Limb (tissue), 2 donors: ENCODE data around the gene CCDC40.
"Not testable (repeated sequence)": the region's sequence is repeated elsewhere in the genome, so short reads cannot be mapped to it uniquely, and the experiment has no call there.

Experiments
- DNase-seq, 2 donors: peaks; one replicate each; pipeline ENCODE4 v3.0.0-alpha.2; 2016; ENCODE audit errors: extremely low spot score in 2 of 2

Gene CCDC40

DNA sequence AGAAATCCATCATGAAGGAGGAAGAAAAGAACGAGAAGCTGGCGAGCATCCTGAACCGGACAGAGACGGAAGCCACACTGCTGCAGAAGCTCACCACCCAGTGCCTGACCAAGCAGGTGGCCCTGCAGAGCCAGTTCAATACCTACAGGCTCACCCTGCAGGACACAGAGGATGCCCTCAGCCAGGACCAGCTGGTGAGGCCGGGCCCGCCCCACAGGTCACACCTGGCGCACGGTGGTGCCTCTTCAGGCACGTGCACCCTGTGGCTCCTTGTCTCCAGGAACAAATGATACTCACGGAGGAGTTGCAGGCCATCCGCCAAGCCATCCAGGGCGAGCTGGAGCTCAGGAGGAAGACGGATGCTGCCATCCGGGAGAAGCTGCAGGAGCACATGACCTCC lies 45.2 kb downstream of the CCDC40 start:
- no peak for DNase-seq

DNA sequence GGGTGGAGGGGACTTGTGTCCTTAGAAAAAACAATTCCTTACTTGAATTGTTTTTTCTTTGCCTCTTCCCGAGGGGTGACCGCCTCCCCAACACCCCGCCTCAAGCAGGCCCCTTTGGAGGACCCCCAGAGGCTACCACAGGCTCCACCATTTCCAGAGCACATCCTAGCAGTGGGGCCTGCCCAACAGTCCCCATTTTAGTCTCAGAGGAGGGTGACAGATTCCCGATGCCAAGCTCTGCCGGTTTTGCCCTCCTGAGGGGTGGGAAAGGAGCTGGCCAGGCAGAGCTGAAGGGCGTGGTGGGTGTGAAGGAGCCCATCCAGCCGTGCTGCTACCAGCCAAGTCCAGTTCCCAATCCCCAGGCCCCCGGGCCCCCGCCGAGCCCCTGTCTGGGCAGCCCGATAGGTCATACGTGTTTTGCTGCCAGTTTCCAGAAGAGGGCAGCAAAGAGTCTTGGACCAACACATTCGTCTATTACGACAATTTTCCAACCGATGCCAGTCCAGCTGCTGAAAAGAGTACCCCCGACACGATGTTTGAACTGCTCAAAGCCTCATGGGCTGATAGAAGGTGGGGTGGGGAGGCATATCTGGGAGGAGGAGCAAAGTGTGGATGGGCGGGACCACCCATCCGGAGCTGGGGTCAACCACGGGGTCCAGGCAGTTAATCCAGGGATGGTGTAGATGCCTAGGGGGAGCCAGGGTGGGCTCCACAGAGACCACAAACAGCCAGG lies 46.1 kb downstream of the CCDC40 start:
- DNase-seq = peak; percentile 76 to 82

DNA sequence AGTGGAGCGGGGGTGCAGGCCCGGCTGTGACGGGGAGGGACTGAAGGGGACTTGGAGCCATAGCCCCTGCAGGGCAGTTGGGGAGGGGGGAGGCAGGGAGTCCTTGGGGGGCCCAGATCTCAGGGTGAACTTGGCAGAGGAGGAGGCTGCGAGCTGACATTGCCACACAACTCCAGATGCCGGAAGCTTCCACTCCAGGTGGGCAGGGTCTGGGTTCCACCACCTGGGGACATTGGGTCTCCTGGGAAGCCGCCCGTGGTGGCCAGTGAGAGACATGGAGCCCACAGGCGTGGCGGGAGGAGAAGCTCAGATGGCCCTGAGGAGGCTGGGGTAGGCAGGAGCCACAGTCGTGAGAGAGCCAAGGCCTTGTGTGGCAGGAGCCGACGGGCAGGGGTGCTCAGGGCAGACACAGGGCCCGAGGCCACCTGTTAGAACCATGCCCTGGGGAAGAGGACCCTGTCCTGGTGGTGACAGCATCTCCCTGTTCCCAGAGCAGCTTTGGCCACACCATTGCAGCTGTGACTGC lies 46.8 kb downstream of the CCDC40 start:
- DNase-seq = no peak

DNA sequence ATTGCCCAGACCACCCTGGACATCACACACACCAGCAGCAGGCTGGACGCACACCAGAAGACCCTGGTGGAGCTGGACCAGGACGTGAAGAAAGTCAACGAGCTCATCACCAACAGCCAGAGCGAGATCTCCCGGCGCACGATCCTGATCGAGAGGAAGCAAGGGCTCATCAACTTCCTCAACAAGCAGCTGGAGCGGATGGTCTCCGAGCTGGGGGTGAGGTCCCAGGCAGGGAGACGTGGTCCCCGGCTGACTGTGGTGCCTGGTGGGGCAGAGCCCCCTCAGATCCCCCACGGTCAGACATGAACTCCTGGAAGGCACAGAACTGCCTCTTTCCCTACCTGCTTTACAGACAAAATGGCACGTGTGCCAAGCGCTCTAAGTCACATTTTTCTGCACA lies 48.3 kb downstream of the CCDC40 start:
- no peak for DNase-seq

DNA sequence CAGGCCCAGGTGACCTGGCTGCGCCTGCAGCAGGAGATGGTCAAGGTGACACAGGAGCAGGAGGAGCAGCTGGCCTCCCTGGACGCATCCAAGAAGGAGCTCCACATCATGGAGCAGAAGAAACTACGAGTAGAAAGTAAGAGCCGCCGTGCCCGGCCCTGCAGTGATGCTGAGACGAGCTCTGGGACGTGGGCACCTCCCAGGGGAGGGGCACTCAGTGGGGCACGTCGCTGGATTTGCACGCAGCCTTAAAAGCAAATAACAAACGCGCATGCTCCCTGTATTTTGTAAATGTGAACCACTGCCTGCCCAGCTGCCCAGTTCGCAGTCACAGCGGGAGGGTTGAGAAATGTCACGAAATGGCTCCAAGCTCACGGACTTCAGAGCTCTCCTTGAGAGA lies 49.6 kb downstream of the CCDC40 start:
- no peak for DNase-seq

DNA sequence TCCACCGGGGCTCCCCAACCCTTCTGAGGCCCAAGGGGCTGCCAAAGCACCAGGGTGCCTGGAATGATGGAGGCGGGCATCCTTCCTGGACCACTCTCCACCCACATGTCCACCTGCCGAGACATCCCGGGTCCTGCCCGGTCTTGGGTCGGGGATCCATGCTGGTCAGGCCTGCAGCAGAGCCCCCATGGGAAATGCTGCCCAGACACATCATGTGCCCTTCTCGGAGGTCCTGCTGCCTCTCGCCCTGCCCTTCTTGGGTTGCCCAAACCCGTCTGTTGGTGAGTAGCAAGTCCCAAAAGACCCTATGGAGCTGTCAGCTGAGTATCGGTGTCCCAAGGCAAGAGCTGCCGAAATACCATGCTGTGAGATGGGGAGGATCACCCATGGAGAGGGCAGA lies 50.2 kb downstream of the CCDC40 start:
- no peak for DNase-seq

DNA sequence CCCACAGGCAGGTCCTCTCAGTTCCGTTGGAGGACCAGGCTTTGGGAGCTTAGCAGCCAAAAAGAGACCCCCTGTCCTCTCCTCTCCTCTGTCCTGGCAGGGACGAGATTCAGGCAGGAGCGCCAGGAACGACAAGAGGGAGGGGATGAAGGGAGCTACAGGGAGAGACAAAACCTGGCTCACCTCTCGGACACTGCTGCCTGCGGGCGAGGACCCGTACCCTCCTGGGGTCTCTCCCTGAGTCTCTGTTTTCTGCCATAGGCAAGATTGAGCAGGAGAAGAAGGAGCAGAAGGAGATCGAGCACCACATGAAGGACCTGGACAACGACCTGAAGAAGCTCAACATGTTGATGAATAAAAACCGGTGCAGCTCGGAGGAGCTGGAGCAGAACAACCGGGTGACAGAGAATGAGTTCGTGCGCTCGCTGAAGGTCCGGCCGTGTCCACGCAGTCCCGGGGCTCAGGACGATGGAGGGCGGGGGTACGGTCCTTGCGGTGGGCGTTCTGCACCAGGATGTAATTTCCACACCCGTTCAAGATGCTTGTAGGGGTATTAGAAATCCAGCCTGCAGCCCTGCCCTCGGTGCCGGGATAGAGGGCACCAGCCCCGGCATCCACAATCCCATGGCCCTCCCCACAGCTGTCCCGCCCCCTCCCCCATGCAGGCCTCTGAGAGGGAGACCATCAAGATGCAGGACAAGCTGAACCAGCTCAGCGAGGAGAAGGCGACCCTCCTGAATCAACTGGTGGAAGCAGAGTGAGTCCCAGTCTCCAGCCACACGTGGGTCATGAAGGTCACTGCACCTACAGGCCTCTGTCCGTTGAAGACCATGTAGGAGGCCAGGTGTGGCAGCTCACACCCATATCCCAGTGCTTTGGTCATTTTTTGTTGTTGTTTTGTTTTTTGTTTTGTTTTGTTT lies 51.2 kb downstream of the CCDC40 start:
- DNase-seq = no peak

DNA sequence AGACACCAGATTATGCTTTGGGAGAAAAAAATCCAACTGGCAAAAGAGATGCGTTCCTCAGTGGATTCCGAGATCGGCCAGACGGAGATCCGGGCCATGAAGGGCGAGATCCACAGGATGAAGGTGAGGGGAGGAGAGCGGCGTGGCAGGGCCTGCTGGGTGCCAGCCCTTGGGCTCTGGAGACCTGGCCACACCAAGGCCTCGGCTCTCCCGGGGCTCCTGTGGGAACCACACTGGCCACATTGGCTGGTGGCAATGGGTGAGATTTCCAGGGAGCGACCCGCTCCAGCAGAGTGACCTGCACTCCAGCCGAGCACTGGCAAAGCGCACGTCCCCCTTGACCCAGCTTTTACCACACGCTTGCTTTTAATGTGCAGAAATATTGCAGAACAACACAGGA lies 53.3 kb downstream of the CCDC40 start:
- no peak for DNase-seq

DNA sequence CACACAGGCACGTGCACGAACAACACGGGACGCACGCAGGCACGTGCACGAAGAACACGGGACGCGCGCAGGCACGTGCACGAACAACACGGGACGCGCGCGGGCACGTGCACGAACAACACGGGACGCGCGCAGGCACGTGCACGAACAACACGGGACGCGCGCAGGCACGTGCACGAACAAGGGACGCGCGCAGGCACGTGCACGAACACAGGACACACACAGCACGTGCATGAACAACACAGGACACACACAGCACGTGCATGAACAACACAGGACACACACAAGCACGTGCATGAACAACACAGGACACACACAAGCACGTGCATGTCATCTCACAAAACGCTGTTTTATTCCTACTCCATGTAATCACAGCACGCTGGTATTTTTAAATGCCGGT lies 53.7 kb downstream of the CCDC40 start:
- not testable (repeated sequence) for DNase-seq

DNA sequence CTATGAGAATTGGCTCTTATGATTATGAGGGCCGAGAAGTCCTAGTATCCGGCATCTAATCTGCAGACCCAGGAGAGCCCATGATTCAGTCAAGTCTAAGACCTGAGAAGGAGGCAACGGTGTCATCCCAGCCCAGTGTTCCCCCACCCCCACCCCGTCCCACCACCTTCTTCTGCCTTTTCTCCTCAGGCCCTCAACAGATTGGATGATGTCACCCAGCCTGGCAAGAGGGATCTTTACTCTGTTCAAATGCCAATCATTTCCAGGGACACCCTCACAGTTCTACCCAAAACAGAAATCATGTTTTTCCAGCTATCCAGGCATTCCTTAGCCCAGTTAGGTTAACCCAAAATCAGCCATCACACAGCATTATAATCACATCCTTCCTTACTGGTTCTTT lies 54.9 kb downstream of the CCDC40 start:
- DNase-seq = no peak

DNA sequence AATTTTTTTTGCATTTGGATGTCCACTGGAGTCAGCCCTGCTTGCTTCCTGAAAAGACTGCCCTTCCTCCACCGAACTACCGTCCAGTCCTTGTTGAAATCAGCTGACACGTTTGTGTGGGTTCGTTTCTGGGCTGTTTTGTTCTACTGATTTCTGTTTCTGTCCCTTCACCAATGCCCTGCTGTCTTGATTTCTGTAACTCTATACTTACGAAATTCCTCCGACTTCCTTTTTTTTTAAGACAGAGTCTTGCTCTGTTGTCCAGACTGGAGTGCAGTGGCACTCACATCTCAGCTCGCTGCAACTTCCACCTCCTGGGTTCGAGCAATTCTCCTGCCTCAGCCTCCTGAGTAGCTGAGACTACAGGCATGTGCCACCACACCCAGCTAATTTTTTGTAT lies 56.5 kb downstream of the CCDC40 start:
- DNase-seq = no peak

DNA sequence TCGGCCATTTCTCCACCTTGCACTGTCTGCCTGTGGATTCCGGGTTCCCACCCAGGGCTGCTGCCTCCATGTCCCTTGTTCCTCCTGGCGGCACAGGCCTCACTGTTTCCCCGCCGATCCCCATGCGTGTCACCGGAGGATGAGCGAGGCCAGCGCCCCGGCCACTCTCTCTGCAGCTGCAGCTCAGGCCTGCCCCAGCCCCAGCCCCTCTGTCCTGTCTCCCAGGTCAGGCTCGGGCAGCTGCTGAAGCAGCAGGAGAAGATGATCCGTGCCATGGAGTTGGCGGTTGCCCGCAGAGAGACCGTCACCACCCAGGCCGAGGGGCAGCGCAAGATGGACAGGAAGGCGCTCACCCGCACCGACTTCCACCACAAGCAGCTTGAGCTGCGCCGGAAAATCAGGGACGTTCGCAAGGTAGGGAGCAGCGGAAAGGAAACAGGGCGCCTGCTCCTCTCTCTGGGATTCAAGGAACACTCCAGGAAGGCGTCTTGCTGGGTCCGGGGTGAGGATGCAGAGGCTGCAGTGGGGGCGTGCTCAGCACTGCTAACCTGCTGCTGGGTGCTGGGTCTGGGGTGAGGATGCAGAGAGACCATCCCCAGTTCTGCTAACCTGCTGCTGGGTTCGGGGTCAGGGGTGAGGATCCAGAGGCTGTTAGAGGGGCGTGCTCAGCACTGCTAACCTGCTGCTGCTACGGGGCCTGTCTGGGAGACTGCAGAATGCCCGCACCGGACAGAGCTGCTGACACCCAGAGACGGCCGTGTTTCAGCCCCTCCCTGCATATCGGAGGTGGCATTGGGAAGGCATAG lies 58.8 kb downstream of the CCDC40 start:
- no peak for DNase-seq

DNA sequence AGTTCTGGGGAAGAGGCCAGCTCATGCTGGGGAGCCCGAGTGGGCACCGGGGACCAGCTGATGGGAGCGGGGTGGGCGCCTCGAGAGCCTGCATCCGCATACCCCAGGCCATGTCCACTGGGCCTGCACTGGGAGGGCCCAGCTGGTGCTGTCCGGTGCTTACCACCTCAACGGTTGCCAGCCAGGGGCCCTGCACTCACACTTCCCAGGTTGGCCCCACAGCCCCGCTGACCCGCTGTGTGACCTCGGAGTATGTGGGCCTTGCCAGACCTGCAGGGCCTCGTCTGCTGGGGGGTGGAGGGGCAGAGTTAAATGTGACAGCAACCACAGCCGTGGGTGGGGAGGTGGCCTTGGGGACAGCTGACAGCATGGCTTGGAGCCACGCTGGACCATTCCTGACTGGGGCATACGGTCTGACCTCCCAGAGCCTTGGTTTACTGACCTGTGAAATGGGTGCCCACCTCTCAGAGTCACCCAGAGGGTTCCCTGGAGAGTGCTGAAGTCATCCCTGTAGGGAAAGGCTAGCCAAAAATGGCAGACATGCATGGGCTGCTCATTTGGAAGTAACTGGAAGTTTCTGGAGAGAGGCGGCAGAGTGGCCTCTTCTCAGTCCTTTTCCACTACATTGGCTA lies 59.5 kb downstream of the CCDC40 start:
- no peak for DNase-seq

DNA sequence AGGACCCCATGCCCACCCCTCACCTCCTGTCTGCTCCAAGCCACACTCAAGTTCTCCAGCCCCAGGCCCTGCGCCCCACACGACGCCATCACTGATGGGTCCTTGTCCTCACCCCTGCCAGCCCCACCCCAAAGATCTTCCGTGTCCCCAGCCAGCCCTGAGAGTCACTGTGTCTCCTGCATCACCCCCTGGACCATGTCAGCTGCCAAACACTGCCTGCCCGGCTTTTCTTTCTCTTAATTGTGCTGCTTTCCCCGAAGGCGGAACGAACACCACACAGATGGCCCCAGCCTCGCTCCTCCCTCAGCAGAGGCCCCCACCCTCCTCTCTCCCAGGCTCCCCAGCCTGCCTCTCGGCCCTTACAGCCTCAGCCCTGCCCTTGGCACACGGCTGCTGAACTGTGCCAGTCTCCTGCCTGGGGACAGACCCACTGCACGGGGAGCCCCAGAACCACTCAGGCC lies 60.1 kb downstream of the CCDC40 start:
- peak; percentile 28 to 61 for DNase-seq

DNA sequence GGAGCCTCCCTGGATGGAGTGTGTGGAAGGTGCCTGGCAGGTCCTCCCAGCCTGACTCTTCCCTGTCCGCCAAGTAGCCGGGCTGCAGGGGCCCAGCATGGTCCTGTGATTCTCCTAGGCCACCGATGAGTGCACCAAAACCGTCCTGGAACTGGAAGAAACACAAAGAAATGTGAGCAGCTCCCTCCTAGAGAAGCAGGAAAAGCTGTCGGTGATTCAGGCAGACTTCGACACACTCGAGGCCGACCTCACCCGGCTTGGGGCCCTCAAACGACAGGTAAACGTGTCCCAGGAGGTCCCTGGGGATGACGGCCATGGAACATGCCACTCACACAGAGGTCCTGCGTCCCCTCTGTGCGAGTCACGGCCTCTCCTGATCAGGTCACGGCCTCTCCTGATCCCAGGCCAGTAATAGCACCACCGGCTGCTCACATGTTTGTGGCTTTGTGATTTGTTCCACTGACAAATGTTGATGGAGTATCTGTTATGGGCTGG lies 60.7 kb downstream of the CCDC40 start:
- peak in 1 of 2 donors; percentile 29 for DNase-seq

DNA sequence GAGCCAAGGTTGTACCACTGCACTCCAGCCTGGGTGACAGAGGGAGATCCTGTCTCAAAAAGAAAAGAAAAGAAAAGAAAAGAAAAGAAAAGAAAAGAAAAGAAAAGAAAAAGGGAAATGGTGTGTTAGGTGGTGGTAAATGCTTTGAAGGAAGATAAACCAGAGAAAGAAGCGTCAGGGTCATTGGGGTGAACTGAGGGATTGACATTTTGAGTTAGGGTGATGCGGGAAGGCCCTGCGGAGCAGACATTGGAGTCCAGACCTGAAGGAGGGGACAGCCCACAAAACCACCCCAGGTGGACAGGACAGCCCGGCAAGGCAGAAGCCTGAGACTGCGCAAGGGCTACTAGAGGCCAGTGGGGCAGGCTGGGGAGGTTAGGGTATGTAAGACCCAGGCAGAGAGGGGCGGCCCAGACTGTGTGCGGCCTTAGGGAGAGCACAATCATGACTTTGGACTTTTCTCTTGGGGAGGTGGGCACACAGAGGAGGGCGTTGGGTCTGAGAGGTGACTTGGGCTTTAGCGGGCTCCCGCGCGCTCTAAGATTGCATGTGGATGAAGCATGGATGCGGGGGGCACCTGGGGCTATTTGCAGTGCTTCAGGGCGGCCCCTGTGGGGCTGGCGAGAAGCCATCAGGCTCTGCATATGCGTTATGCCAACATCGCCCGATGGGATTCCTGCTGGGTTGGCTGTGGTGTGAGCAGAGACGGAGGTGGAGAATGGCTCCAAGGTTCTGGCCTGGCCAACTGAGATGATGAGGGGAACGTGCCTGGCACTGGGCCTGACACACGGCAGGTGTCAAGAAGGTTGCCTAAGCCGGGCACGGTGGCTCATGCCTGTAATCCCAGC lies 61.6 kb downstream of the CCDC40 start:
- no peak for DNase-seq

DNA sequence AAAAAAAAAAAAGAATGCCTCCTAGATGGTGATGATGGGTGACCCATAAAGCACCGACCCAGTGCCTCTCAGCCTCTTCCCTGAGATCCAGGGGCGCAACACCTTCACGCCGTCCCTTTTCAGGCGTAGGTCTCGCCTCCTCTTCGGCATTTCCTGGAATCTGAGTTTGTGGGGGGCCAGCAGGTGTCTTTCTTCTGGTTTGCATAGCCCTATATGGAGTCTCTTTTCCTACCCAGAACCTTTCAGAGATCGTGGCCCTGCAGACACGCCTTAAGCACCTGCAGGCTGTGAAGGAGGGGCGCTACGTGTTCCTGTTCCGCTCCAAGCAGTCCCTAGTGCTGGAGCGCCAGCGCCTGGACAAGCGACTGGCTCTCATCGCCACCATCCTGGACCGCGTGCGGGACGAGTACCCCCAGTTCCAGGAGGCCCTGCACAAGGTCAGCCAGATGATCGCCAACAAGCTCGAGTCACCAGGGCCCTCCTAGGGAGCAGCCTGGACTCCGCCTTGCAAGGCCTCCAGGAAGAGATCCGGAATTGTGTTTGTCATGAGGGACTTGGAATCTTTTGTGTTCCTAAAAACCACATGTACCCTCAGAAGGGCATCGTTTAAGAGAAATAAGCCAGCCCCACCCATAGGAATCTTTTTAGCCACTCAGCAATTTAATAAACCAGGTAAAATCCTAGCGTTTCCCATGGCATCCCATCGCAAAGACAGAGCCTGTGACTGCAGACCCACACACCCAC lies 63.0 kb downstream of the CCDC40 start:
- no peak for DNase-seq

DNA sequence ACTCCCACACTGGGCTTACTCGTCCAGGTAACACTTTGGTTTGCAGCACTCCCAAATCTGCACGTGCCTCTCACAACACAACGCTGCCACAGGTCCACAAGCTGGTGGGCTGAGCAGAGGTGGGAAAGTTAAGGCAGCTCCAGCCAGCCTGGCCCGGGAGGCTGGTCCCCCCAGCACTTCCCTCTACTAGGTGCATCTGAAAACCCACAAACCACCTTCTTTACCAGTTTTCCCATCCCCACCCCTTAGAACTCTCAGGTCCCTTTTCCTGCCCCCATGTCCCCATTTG lies 63.5 kb downstream of the CCDC40 start:
- DNase-seq = no peak
